Stomach (tissue), 4 donors: ENCODE data around the gene ARMC6.

Source experiments
- CTCF ChIP-seq, 7 experiments: fragments of 450-650 bp in 4 of 7; fragments of 200-600 bp in 3 of 7; sonication (generic) in 3 of 7; IDR thresholded peaks; one replicate each; pipeline ENCODE4 v1.5.1; 2016 to 2019; ENCODE audit warnings: antibody characterized with exemption in 7 of 7, control low read depth in 2 of 7, mild to moderate bottlenecking in 1 of 7
- POLR2A ChIP-seq, 4 donors: fragments of 450-650 bp; IDR thresholded peaks; one replicate each; pipeline ENCODE4 v1.6.1; 2016; ENCODE audit warnings: antibody characterized with exemption in 4 of 4, control low read depth in 2 of 4, mild to moderate bottlenecking in 1 of 4, moderate library complexity in 1 of 4
- POLR2AphosphoS5 ChIP-seq, 3 donors: sonication (generic); formaldehyde crosslinking; IDR thresholded peaks; one replicate each; pipeline ENCODE4 v1.6.1; 2016; ENCODE audit warnings: antibody characterized with exemption in 3 of 3

- no peak for TF ChIP-seq CTCF (IDR thresholded peaks at IDR 0.05)
- no peak for TF ChIP-seq POLR2A (IDR thresholded peaks at IDR 0.05)
- TF ChIP-seq POLR2AphosphoS5 (IDR thresholded peaks at IDR 0.05): no peak
Observed at GRCh38 chr19:19042732-19043280, 9.4 kb downstream of the ARMC6 start.
